ENCODE data around the gene QARS1.

- TF ChIP-seq CTCF (conservative IDR thresholded peaks at IDR 0.05; ENCODE audit: low read depth in 2 of 2) (no peak), REST (IDR thresholded peaks at IDR 0.05; ENCODE audit: unreplicated experiment) (no peak), POLR2AphosphoS5 (IDR thresholded peaks at IDR 0.05; ENCODE audit: low read depth) (no peak), EZH2 (IDR thresholded peaks at IDR 0.05; ENCODE audit: low read depth, unreplicated experiment) (no peak), EZH2phosphoT487 (IDR thresholded peaks at IDR 0.05; ENCODE audit: unreplicated experiment) (no peak), CREB1 (CRISPR knock-in tag; IDR thresholded peaks at IDR 0.05; ENCODE audit: low read depth) (no peak), ETS1 (IDR thresholded peaks at IDR 0.05) (no peak)
Observed at GRCh38 chr3:49151610-49152009, 47.1 kb upstream of the QARS1 start.
